K562 (cell line): Measurements from ENCODE around the gene NRG2. TPM values are rescaled to one million over a fixed set of nuclear protein-coding genes. Genes with fewer than 3 reads are reported as not detected.

Experiments used
- DNMT1 ChIP-seq: fragments of 450-650 bp; IDR thresholded peaks from 2 replicates; pipeline ENCODE4 v1.6.1; 2016; ENCODE audit warnings: antibody characterized with exemption, mild to moderate bottlenecking
- EZH2 ChIP-seq: IDR thresholded peaks from 2 replicates; pipeline ENCODE4 v1.6.1; 2012; ENCODE audit warnings: low read depth, mild to moderate bottlenecking, inconsistent platforms, low read length, borderline replicate concordance
- TCF7L2 ChIP-seq: fragments of 150-350 bp; IDR thresholded peaks from 2 replicates; pipeline ENCODE4 v1.6.1; 2016; ENCODE audit warnings: low read depth, mild to moderate bottlenecking, low read length, moderate library complexity
- TSHZ1 ChIP-seq: fragments of 250-450 bp; sonication (Bioruptor Pico); IDR thresholded peaks from 2 replicates; pipeline ENCODE4 v1.4.0; 2020; ENCODE audit warnings: mild to moderate bottlenecking, moderate library complexity
- WHSC1 ChIP-seq: IDR thresholded peaks from one replicate; pipeline ENCODE4 v1.6.1; 2012; ENCODE audit warnings: low read length, control low read depth, inconsistent platforms
- ZNF57 ChIP-seq: fragments of 450-650 bp; formaldehyde crosslinking; IDR thresholded peaks from 2 replicates; pipeline ENCODE4 v1.4.0; 2020; ENCODE audit warnings: mild to moderate bottlenecking, moderate library complexity
- ZNF830 ChIP-seq: fragments of 250-450 bp; sonication (Bioruptor Pico); IDR thresholded peaks from 2 replicates; pipeline ENCODE4 v1.5.0; 2021; ENCODE audit warnings: mild to moderate bottlenecking
- polyA plus RNA-seq, 8 experiments: library from polyadenylated mRNA; depleted of rRNA in 4 of 8; stranded (reverse) in 5 of 8; unstranded in 3 of 8; fragments of >200 nt; fragmentation: Nextera tagmentation in 2 of 8; fragmentation: Illumina TruSeq in 1 of 8; extraction: Ambion mirVana in 2 of 8; extraction: Trizol in 1 of 8; gene quantifications; 2 replicates each; pipeline versions ENCODE4 v1.2.1 to v1.2.3, GENCODE V29; 2011 to 2014; ENCODE audit warnings: inconsistent platforms in 1 of 8, missing spikeins in 1 of 8
- total RNA-seq, 7 experiments: library from RNA; depleted of rRNA in 6 of 7; stranded (reverse); fragments of >200 nt in 6 of 7; fragmentation: Illumina TruSeq in 2 of 7; extraction: Trizol in 2 of 7; gene quantifications; 2 replicates each; pipeline versions ENCODE4 v1.2.1 to v1.2.3, GENCODE V29; 2011 to 2021; ENCODE audit warnings: low replicate concordance in 1 of 7
- TF ChIP-seq, protein P1 (sequence below): fragments of 450-650 bp; IDR thresholded peaks from 2 replicates; pipeline ENCODE4 v1.6.1; 2016; ENCODE audit warnings: mild to moderate bottlenecking, moderate library complexity
- TF ChIP-seq, protein P2 (sequence below): fragments of 250-450 bp; sonication (Bioruptor Pico); IDR thresholded peaks from 2 replicates; pipeline ENCODE4 v1.8.0; 2021; ENCODE audit warnings: mild to moderate bottlenecking, moderate library complexity
- TF ChIP-seq, protein P3 (sequence below), 2 experiments: fragments of 250-450 bp in 1 of 2; fragments of 450-650 bp in 1 of 2; sonication (Bioruptor Pico) in 1 of 2; IDR thresholded peaks; 2 replicates each; pipeline versions ENCODE4 v1.6.1 to v1.8.0; 2016 to 2021; ENCODE audit warnings: mild to moderate bottlenecking in 2 of 2, moderate library complexity in 2 of 2, missing compliant biosample characterization in 1 of 2, missing genetic modification characterization in 1 of 2

Gene NRG2
- total and polyA plus RNA-seq, 9 of the 15 experiments (the other 6 are each of a cell fraction or from before 2014, with no cell fraction given) = not detected

DNA sequence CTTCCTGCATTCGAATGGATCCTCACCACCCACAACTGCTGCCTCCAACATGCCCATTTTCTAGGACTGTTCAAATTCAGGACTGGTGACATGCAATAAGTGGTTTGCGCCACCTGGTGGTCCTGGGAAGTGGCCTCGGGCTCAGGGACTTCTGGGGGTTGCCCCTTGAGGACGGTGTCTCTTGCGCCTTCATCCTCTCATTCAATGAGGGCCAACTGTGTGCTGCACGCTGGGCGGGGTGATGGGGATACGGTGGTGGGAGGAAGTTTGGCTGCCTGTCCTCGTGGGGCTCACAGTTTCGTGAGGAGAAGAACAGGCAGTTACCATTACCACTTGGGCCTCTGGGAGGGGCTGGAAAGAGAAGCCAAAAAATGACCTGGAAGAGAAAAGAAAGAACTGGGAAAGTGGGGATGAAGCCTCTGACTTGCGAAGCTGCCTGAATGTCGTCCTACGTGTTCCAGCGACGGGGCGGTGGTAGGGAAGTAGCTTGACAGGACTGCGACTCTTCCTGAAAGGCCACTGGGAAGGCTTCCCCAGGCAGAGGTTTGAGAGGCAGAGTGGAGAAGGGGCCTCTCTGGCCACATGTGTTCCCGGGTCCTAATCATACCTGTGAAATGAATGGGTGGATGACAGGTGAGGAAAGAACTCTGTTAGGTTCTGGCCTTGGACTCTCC, 198.5 kb downstream of the NRG2 start (continued):
- TF ChIP-seq, protein P1, sequence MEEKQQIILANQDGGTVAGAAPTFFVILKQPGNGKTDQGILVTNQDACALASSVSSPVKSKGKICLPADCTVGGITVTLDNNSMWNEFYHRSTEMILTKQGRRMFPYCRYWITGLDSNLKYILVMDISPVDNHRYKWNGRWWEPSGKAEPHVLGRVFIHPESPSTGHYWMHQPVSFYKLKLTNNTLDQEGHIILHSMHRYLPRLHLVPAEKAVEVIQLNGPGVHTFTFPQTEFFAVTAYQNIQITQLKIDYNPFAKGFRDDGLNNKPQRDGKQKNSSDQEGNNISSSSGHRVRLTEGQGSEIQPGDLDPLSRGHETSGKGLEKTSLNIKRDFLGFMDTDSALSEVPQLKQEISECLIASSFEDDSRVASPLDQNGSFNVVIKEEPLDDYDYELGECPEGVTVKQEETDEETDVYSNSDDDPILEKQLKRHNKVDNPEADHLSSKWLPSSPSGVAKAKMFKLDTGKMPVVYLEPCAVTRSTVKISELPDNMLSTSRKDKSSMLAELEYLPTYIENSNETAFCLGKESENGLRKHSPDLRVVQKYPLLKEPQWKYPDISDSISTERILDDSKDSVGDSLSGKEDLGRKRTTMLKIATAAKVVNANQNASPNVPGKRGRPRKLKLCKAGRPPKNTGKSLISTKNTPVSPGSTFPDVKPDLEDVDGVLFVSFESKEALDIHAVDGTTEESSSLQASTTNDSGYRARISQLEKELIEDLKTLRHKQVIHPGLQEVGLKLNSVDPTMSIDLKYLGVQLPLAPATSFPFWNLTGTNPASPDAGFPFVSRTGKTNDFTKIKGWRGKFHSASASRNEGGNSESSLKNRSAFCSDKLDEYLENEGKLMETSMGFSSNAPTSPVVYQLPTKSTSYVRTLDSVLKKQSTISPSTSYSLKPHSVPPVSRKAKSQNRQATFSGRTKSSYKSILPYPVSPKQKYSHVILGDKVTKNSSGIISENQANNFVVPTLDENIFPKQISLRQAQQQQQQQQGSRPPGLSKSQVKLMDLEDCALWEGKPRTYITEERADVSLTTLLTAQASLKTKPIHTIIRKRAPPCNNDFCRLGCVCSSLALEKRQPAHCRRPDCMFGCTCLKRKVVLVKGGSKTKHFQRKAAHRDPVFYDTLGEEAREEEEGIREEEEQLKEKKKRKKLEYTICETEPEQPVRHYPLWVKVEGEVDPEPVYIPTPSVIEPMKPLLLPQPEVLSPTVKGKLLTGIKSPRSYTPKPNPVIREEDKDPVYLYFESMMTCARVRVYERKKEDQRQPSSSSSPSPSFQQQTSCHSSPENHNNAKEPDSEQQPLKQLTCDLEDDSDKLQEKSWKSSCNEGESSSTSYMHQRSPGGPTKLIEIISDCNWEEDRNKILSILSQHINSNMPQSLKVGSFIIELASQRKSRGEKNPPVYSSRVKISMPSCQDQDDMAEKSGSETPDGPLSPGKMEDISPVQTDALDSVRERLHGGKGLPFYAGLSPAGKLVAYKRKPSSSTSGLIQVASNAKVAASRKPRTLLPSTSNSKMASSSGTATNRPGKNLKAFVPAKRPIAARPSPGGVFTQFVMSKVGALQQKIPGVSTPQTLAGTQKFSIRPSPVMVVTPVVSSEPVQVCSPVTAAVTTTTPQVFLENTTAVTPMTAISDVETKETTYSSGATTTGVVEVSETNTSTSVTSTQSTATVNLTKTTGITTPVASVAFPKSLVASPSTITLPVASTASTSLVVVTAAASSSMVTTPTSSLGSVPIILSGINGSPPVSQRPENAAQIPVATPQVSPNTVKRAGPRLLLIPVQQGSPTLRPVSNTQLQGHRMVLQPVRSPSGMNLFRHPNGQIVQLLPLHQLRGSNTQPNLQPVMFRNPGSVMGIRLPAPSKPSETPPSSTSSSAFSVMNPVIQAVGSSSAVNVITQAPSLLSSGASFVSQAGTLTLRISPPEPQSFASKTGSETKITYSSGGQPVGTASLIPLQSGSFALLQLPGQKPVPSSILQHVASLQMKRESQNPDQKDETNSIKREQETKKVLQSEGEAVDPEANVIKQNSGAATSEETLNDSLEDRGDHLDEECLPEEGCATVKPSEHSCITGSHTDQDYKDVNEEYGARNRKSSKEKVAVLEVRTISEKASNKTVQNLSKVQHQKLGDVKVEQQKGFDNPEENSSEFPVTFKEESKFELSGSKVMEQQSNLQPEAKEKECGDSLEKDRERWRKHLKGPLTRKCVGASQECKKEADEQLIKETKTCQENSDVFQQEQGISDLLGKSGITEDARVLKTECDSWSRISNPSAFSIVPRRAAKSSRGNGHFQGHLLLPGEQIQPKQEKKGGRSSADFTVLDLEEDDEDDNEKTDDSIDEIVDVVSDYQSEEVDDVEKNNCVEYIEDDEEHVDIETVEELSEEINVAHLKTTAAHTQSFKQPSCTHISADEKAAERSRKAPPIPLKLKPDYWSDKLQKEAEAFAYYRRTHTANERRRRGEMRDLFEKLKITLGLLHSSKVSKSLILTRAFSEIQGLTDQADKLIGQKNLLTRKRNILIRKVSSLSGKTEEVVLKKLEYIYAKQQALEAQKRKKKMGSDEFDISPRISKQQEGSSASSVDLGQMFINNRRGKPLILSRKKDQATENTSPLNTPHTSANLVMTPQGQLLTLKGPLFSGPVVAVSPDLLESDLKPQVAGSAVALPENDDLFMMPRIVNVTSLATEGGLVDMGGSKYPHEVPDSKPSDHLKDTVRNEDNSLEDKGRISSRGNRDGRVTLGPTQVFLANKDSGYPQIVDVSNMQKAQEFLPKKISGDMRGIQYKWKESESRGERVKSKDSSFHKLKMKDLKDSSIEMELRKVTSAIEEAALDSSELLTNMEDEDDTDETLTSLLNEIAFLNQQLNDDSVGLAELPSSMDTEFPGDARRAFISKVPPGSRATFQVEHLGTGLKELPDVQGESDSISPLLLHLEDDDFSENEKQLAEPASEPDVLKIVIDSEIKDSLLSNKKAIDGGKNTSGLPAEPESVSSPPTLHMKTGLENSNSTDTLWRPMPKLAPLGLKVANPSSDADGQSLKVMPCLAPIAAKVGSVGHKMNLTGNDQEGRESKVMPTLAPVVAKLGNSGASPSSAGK = no peak
- TF ChIP-seq TSHZ1 (CRISPR knock-in tag) (no peak), DNMT1 (no peak), TCF7L2 (no peak), ZNF57 (CRISPR knock-in tag) (no peak), ZNF830 (CRISPR knock-in tag) (no peak), WHSC1 (no peak), EZH2 (no peak)
- TF ChIP-seq, protein P2, sequence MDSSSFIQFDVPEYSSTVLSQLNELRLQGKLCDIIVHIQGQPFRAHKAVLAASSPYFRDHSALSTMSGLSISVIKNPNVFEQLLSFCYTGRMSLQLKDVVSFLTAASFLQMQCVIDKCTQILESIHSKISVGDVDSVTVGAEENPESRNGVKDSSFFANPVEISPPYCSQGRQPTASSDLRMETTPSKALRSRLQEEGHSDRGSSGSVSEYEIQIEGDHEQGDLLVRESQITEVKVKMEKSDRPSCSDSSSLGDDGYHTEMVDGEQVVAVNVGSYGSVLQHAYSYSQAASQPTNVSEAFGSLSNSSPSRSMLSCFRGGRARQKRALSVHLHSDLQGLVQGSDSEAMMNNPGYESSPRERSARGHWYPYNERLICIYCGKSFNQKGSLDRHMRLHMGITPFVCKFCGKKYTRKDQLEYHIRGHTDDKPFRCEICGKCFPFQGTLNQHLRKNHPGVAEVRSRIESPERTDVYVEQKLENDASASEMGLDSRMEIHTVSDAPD = no peak
- TF ChIP-seq, protein P3, sequence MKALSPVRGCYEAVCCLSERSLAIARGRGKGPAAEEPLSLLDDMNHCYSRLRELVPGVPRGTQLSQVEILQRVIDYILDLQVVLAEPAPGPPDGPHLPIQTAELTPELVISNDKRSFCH (CRISPR knock-in tag; IDR thresholded peaks at IDR 0.05) = no peak
- TF ChIP-seq, protein P3 (tag; IDR thresholded peaks at IDR 0.05) = no peak
